Testis (tissue), 3 donors: ENCODE data around the gene SPDYA. TPM values are rescaled to one million over a fixed set of nuclear protein-coding genes. Genes with fewer than 3 reads are reported as not detected.

Experiments
- DNase-seq: peaks from one replicate; pipeline ENCODE4 v3.0.0-alpha.2; 2019
- H3K27ac ChIP-seq, 2 donors: fragments of 200-600 bp; sonication (generic); one replicate each; pipeline ENCODE4 v1.5.1; 2019
- H3K27me3 ChIP-seq: fragments of 200-600 bp; sonication (generic); one replicate; pipeline ENCODE4 v1.5.1; 2019
- H3K36me3 ChIP-seq: fragments of 200-600 bp; sonication (generic); one replicate; pipeline ENCODE4 v1.5.1; 2017; ENCODE audit warnings: low read depth; ENCODE audit errors: missing control alignments
- H3K4me1 ChIP-seq: fragments of 200-600 bp; sonication (generic); one replicate; pipeline ENCODE4 v1.5.1; 2019
- H3K4me3 ChIP-seq, 2 donors: fragments of 200-600 bp; sonication (generic); one replicate each; pipeline ENCODE4 v1.5.1; 2017 to 2019
- H3K9me3 ChIP-seq: fragments of 200-600 bp; sonication (generic); one replicate; pipeline ENCODE4 v1.5.1; 2017
- CTCF ChIP-seq, 3 experiments: fragments of 450-650 bp in 2 of 3; fragments of 200-600 bp in 1 of 3; sonication (generic) in 1 of 3; IDR thresholded peaks; one replicate each; pipeline ENCODE4 v1.5.1; 2016 to 2019; ENCODE audit warnings: antibody characterized with exemption in 3 of 3, mild to moderate bottlenecking in 2 of 3, moderate library complexity in 1 of 3
- POLR2A ChIP-seq: fragments of 450-650 bp; IDR thresholded peaks from one replicate; pipeline ENCODE4 v1.6.1; 2017; ENCODE audit warnings: antibody characterized with exemption, mild to moderate bottlenecking, moderate library complexity
- WGBS, 2 donors: methylation state at CpG; one replicate each; pipeline ENCODE4 v1.1.5; 2018; 5-methylcytosine and 5-hydroxymethylcytosine counted together
- intact Hi-C: fragments of 100-400 bp; cut with DNase I; formaldehyde crosslinking; loops from one replicate; pipeline ENCODE4 v1.15.1; 2023; ENCODE audit warnings: low total_unique reads
- polyA plus RNA-seq: library from polyadenylated mRNA; stranded (reverse); fragments of 350-450 nt; fragmentation: Illumina TruSeq; extraction: RNeasy Lipid Tissue Mini Kit (QIAGEN cat#74804); gene quantifications from one replicate; pipeline ENCODE4 v1.2.3, GENCODE V29; 2014; ENCODE audit warnings: low read depth, low replicate concordance; ENCODE audit not compliant: insufficient read depth
- total RNA-seq, 2 donors: library from RNA; depleted of rRNA; stranded (reverse); fragments of >200 nt; gene quantifications; one replicate each; pipeline ENCODE4 v1.2.3, GENCODE V29; 2016

Gene SPDYA
- total and polyA plus RNA-seq, 3 donors from 2014 or later: 28.7 to 93.7 (median 40.9) TPM

- Histone ChIP-seq H3K4me3 (no peak overlapping the region), H3K27ac (no peak overlapping the region), H3K27me3 (no peaks in the 10 kb centered on the region), H3K9me3 (no peaks in the 10 kb centered on the region), H3K4me1 (no peaks in the 10 kb centered on the region), H3K36me3 (no peaks in the 10 kb centered on the region)
- TF ChIP-seq POLR2A: no peak
- TF ChIP-seq CTCF (IDR thresholded peaks at IDR 0.05): no peak
- 74 to 81% methylated on average over 3 of the region's 3 CpGs for WGBS, 2 donors
- intact Hi-C loops: no loop called here
- no peak for DNase-seq
These were observed 43.3 kb upstream of the SPDYA start for GRCh38 chr2:28767337-28767736.

GRCh38 chr2:28768422-28768821, 42.2 kb upstream of the SPDYA start:
- H3K4me1 ChIP-seq: no peaks in the 10 kb centered on the region
- no peaks in the 10 kb centered on the region for H3K36me3 ChIP-seq
- H3K9me3 ChIP-seq: no peaks in the 10 kb centered on the region
- H3K27me3 ChIP-seq: no peaks in the 10 kb centered on the region
- no peak overlapping the region for H3K27ac ChIP-seq
- H3K4me3 ChIP-seq: no peak overlapping the region
- intact Hi-C loops: no loop called here
- no peak for DNase-seq
- no peak for TF ChIP-seq CTCF (IDR thresholded peaks at IDR 0.05)
- TF ChIP-seq POLR2A: no peak

GRCh38 chr2:28768952-28769351, 41.7 kb upstream of the SPDYA start:
- Histone ChIP-seq H3K27me3 (no peaks in the 10 kb centered on the region), H3K9me3 (no peaks in the 10 kb centered on the region), H3K4me1 (no peaks in the 10 kb centered on the region), H3K36me3 (no peaks in the 10 kb centered on the region), H3K27ac (no peak overlapping the region), H3K4me3 (no peak overlapping the region)
- TF ChIP-seq CTCF (IDR thresholded peaks at IDR 0.05) (no peak), POLR2A (no peak)
- intact Hi-C loops: no loop called here
- WGBS, 2 donors: 90 to 92% methylated on average over 5 of the region's 5 CpGs
- DNase-seq: no peak

GRCh38 chr2:28772351-28772750, 38.3 kb upstream of the SPDYA start:
- 84 to 95% methylated on average over 2 of the region's 2 CpGs for WGBS, 2 donors

More at GRCh38 chr2:28772351-28772750, 38.3 kb upstream of the SPDYA start:
- intact Hi-C loops: no loop called here
- no peak for DNase-seq
- no peaks in the 10 kb centered on the region for H3K4me1 ChIP-seq
- H3K27me3 ChIP-seq: no peaks in the 10 kb centered on the region
- H3K27ac ChIP-seq: no peak overlapping the region
- TF ChIP-seq POLR2A (no peak), CTCF (IDR thresholded peaks at IDR 0.05) (no peak)
- no peaks in the 10 kb centered on the region for H3K36me3 ChIP-seq
- no peak overlapping the region for H3K4me3 ChIP-seq
- no peaks in the 10 kb centered on the region for H3K9me3 ChIP-seq
